GM19395 (cell line): Measurements from ENCODE around the gene RALGAPA2.

ENCODE experiments used
- ATAC-seq: cut with Tn5 transposase; IDR thresholded peaks from one replicate; pipeline ENCODE4 v1.9.1; 2021; ENCODE audit warnings: mild to moderate bottlenecking, moderate library complexity; ENCODE audit not compliant: unreplicated experiment

The RALGAPA2 gene

GRCh38 chr20:20593447-20594170, 118.8 kb downstream of the RALGAPA2 start:
- no peak for ATAC-seq

- ATAC-seq, result no peak
Measured at GRCh38 chr20:20585146-20585545, 127.3 kb downstream of the RALGAPA2 start.

GRCh38 chr20:20582734-20583133, 129.7 kb downstream of the RALGAPA2 start:
- no peak for ATAC-seq

- no peak for ATAC-seq
Measured at GRCh38 chr20:20580139-20580538, 132.3 kb downstream of the RALGAPA2 start.

GRCh38 chr20:20578838-20579237, 133.6 kb downstream of the RALGAPA2 start:
- ATAC-seq, result no peak

GRCh38 chr20:20573797-20574196, 138.6 kb downstream of the RALGAPA2 start:
- ATAC-seq, result no peak

- no peak for ATAC-seq
Measured at GRCh38 chr20:20571068-20571780, 141.2 kb downstream of the RALGAPA2 start.

- ATAC-seq, result no peak
Measured at GRCh38 chr20:20568604-20569205, 143.7 kb downstream of the RALGAPA2 start.

- no peak for ATAC-seq
Measured at GRCh38 chr20:20567712-20568111, 144.7 kb downstream of the RALGAPA2 start.

GRCh38 chr20:20566516-20566915, 145.9 kb downstream of the RALGAPA2 start:
- no peak for ATAC-seq

- no peak for ATAC-seq
Measured at GRCh38 chr20:20564279-20564678, 148.2 kb downstream of the RALGAPA2 start.

- no peak for ATAC-seq
Measured at GRCh38 chr20:20562507-20562906, 149.9 kb downstream of the RALGAPA2 start.

GRCh38 chr20:20561841-20562240, 150.6 kb downstream of the RALGAPA2 start:
- ATAC-seq, result no peak

GRCh38 chr20:20561172-20561571, 151.3 kb downstream of the RALGAPA2 start:
- no peak for ATAC-seq

GRCh38 chr20:20557406-20557805, 155.0 kb downstream of the RALGAPA2 start:
- no peak for ATAC-seq

- ATAC-seq, result no peak
Measured at GRCh38 chr20:20555838-20556237, 156.6 kb downstream of the RALGAPA2 start.

- no peak for ATAC-seq
Measured at GRCh38 chr20:20554951-20555350, 157.5 kb downstream of the RALGAPA2 start.

- ATAC-seq, result no peak
Measured at GRCh38 chr20:20553541-20553940, 158.9 kb downstream of the RALGAPA2 start.

- ATAC-seq, result no peak
Measured at GRCh38 chr20:20552076-20552475, 160.4 kb downstream of the RALGAPA2 start.

GRCh38 chr20:20551409-20551808, 161.0 kb downstream of the RALGAPA2 start:
- no peak for ATAC-seq

GRCh38 chr20:20549704-20550103, 162.7 kb downstream of the RALGAPA2 start:
- ATAC-seq, result no peak

- no peak for ATAC-seq
Measured at GRCh38 chr20:20549267-20549612, 163.2 kb downstream of the RALGAPA2 start.
